ENCODE measurements around the gene HTRA3.

The HTRA3 gene

DNA sequence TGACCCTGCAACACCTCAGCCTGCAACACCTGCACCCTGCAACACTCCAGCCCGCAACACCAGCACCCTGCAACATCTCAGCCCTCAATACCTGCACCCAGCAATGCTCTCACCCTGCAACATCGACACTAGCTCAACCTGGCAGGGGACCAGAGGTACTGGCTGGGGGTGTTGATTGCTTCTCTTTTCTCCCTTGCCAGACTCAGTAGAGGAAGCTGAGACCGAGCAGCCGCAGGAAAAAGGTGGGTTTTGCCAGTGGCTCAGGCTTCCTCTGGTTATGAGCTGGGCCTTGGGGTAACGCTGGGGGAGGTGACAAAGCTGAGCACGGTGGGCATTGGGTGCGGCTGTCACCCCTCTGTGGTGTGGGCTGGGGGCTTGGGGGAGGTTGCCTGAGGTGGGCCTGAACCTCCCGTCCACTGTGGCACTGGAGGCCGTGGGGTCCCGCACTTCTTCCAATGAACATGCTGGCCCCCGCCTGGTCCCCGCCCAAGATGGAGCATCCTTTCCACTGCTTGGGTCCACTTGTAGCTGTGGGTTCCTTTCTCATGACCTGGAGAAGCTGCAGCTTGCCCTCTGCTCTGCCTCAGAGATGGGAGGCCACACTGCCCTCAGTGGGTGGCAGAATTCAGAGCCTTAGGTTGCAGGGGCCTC is 44.5 kb upstream of the HTRA3 start:
- H3K4me3 ChIP-seq: peak overlapping the region in 2 of 10 experiments; percentile 21 to 46; a peak in 3 of 20 replicates
- peak overlapping the region in 7 of 11 experiments; percentile 3 to 59 (median 53); a peak in 12 of 22 replicates for H3K27ac ChIP-seq
- H3K4me2 ChIP-seq: peak overlapping the region; percentile 84 to 96 (median 91)
- H3K9ac ChIP-seq: peak overlapping the region in 5 of 11 experiments; percentile 11 to 47 (median 30); a peak in 9 of 22 replicates
- TF ChIP-seq Cebpa-rat (IDR thresholded peaks at IDR 0.05): no peak
- H3K9me3 ChIP-seq (replicated peaks in 1 of 11): peaks cover 0 to 10% (median 0%) of the 10 kb centered on the region in 11 experiments; a peak in 2 of 22 replicates
- no peaks in the 10 kb centered on the region for H3K27me3 ChIP-seq
- H4K20me1 ChIP-seq: peaks cover 0 to 100% (median 15%) of the 10 kb centered on the region in 11 experiments; a peak in 10 of 22 replicates
- peaks cover 23 to 89% (median 46%) of the 10 kb centered on the region in 11 experiments; a peak in 20 of 22 replicates for H3K36me3 ChIP-seq
- H3K4me1 ChIP-seq: peaks cover 81 to 100% (median 98%) of the 10 kb centered on the region in 10 experiments

- Histone ChIP-seq H4K20me1 (peaks cover 0 to 100% (median 15%) of the 10 kb centered on the region in 11 experiments; a peak in 10 of 22 replicates), H3K27ac (peak overlapping the region in 7 of 11 experiments; percentile 3 to 90 (median 56); a peak in 12 of 22 replicates), H3K9me3 (replicated peaks in 1 of 11) (peaks cover 0 to 2% (median 0%) of the 10 kb centered on the region in 11 experiments; a peak in 2 of 22 replicates), H3K4me2 (peak overlapping the region; percentile 84 to 96 (median 91)), H3K9ac (peak overlapping the region in 7 of 11 experiments; percentile 6 to 50 (median 30); a peak in 7 of 22 replicates), H3K4me3 (peak overlapping the region in 2 of 10 experiments; percentile 21 to 46; a peak in 3 of 20 replicates), H3K36me3 (peaks cover 20 to 87% (median 39%) of the 10 kb centered on the region in 11 experiments; a peak in 20 of 22 replicates), H3K27me3 (no peaks in the 10 kb centered on the region), H3K4me1 (peaks cover 81 to 100% (median 98%) of the 10 kb centered on the region in 10 experiments)
- no peak for TF ChIP-seq Cebpa-rat (IDR thresholded peaks at IDR 0.05)
Observed at GRCh38 chr4:8225706-8226443, 43.7 kb upstream of the HTRA3 start.

DNA sequence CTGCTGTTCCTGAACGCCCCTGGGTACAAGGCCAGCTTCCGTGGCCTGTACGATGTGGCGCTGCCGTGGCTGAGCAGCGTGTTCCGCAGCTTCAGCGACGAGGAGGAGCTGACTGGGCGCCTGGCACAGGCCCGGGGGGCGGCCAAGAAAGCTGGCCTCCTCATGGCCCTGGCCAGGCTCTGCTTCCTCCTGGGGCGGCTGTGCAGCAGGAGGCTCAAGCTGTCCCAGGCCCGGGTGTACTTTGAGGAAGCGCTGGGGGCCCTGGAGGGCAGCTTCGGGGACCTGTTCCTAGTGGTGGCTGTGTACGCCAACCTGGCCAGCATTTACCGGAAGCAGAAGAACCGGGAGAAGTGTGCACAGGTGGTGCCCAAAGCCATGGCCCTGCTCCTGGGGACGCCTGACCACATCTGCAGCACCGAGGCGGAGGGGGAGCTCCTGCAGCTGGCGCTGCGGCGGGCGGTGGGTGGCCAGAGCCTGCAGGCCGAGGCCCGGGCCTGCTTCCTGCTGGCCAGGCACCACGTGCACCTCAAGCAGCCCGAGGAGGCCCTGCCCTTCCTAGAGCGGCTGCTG is 42.3 kb upstream of the HTRA3 start:
- H3K36me3 ChIP-seq: peaks cover 17 to 92% (median 38%) of the 10 kb centered on the region in 11 experiments; a peak in 20 of 22 replicates
- peak overlapping the region in 2 of 10 experiments; percentile 4; a peak in 4 of 20 replicates for H3K4me3 ChIP-seq
- H3K9ac ChIP-seq: peak overlapping the region; percentile 6 to 75 (median 50); a peak in 17 of 22 replicates
- H3K4me1 ChIP-seq: peaks cover 78 to 96% (median 85%) of the 10 kb centered on the region in 10 experiments
- peak overlapping the region in 9 of 11 experiments; percentile 53 to 90 (median 74); a peak in 17 of 22 replicates for H3K27ac ChIP-seq
- peak overlapping the region; percentile 84 to 96 (median 91) for H3K4me2 ChIP-seq
- no peaks in the 10 kb centered on the region for H3K9me3 ChIP-seq (replicated peaks in 1 of 11)
- no peaks in the 10 kb centered on the region for H3K27me3 ChIP-seq
- peaks cover 0 to 99% (median 22%) of the 10 kb centered on the region in 11 experiments; a peak in 10 of 22 replicates for H4K20me1 ChIP-seq
- TF ChIP-seq Cebpa-rat (IDR thresholded peaks at IDR 0.05): no peak

DNA sequence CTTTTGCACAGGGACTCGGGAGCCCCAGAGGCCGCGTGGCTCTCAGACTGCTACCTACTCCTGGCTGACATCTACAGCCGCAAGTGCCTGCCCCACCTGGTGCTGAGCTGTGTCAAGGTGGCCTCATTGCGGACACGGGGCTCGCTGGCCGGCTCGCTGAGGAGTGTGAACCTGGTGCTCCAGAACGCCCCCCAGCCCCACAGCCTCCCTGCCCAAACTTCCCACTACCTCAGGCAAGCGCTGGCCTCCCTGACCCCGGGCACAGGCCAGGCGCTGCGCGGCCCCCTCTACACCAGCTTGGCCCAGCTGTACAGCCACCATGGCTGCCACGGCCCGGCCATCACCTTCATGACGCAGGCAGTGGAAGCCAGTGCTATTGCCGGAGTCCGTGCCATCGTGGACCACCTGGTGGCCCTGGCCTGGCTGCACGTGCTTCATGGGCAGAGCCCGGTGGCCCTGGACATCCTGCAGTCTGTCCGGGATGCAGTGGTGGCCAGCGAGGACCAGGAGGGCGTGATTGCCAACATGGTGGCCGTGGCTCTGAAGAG is 41.7 kb upstream of the HTRA3 start:
- Histone ChIP-seq H3K27me3 (no peaks in the 10 kb centered on the region), H3K4me2 (peak overlapping the region; percentile 84 to 96 (median 91)), H3K27ac (peak overlapping the region in 9 of 11 experiments; percentile 53 to 90 (median 74); a peak in 19 of 22 replicates), H3K36me3 (peaks cover 19 to 92% (median 38%) of the 10 kb centered on the region in 11 experiments; a peak in 20 of 22 replicates), H3K9ac (peak overlapping the region in 8 of 11 experiments; percentile 34 to 75 (median 57); a peak in 16 of 22 replicates), H4K20me1 (peaks cover 0 to 99% (median 22%) of the 10 kb centered on the region in 11 experiments; a peak in 11 of 22 replicates), H3K4me3 (peak overlapping the region in 4 of 10 experiments; percentile 0 to 21 (median 4); a peak in 4 of 20 replicates), H3K9me3 (replicated peaks in 1 of 11) (peaks cover 0 to 4% (median 0%) of the 10 kb centered on the region in 11 experiments; a peak in 1 of 22 replicates), H3K4me1 (peaks cover 76 to 90% (median 83%) of the 10 kb centered on the region in 10 experiments)
- TF ChIP-seq Cebpa-rat (IDR thresholded peaks at IDR 0.05): no peak

- Histone ChIP-seq H3K9ac (peak overlapping the region in 9 of 11 experiments; percentile 17 to 75 (median 53); a peak in 15 of 22 replicates), H3K27ac (peak overlapping the region in 9 of 11 experiments; percentile 53 to 90 (median 74); a peak in 19 of 22 replicates)
- no peak for TF ChIP-seq Cebpa-rat (IDR thresholded peaks at IDR 0.05)
Observed at GRCh38 chr4:8228319-8229250, 41.0 kb upstream of the HTRA3 start.

DNA sequence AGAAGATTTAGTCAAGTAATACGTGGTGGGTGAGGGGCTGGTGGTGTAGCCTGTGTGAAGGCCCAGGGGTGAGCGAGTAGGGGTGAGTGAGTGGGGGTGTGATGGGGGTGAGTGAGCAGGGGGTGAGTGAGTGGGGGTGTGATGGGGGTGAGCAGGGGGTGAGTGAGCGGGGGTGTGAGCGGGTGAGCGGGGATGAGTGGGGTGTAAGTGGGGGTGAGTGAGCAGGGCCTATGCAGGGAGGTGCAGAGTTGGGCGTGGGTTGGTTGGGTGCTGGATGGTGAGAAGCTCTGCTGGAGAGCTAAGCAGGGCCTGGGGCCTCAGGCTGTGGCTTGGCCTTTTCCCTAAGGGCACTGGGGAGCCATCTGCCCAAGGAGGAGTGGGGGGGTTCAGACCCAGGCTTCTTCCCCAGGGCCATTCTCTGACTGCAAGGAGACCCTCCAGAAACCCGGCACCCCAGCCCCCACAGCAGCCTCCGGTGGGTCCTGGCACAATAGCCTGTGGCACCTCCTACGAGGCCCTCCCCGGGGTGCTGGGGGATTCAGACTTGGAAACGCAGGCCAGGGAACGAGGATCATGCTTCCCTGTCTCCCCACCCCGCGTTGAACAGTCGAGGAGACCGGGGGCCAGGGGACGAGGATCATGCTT is 40.1 kb upstream of the HTRA3 start:
- Histone ChIP-seq H3K4me3 (no peak overlapping the region), H4K20me1 (peaks cover 0 to 100% (median 22%) of the 10 kb centered on the region in 11 experiments; a peak in 11 of 22 replicates), H3K9me3 (replicated peaks in 1 of 11) (peaks cover 0 to 5% (median 0%) of the 10 kb centered on the region in 11 experiments; a peak in 1 of 22 replicates), H3K4me2 (peak overlapping the region; percentile 84 to 96 (median 91); a peak in 21 of 22 replicates), H3K36me3 (peaks cover 20 to 92% (median 38%) of the 10 kb centered on the region in 11 experiments; a peak in 19 of 22 replicates), H3K4me1 (peaks cover 64 to 74% (median 69%) of the 10 kb centered on the region in 10 experiments), H3K9ac (peak overlapping the region in 6 of 11 experiments; percentile 43 to 75 (median 62); a peak in 10 of 22 replicates), H3K27ac (peak overlapping the region in 9 of 11 experiments; percentile 53 to 90 (median 74); a peak in 18 of 22 replicates), H3K27me3 (no peaks in the 10 kb centered on the region)
- no peak for TF ChIP-seq Cebpa-rat (IDR thresholded peaks at IDR 0.05)

More at GRCh38 chr4:8228319-8229250, 41.0 kb upstream of the HTRA3 start:
- Histone ChIP-seq H3K36me3 (peaks cover 20 to 92% (median 38%) of the 10 kb centered on the region in 11 experiments; a peak in 19 of 22 replicates), H3K9me3 (replicated peaks in 1 of 11) (peaks cover 0 to 5% (median 0%) of the 10 kb centered on the region in 11 experiments; a peak in 1 of 22 replicates), H3K4me2 (peak overlapping the region; percentile 84 to 96 (median 91)), H3K27me3 (no peaks in the 10 kb centered on the region), H3K4me1 (peaks cover 71 to 83% (median 77%) of the 10 kb centered on the region in 10 experiments), H3K4me3 (peak overlapping the region in 3 of 10 experiments; percentile 0 to 21 (median 4); a peak in 4 of 20 replicates), H4K20me1 (peaks cover 0 to 100% (median 22%) of the 10 kb centered on the region in 11 experiments; a peak in 11 of 22 replicates)

Measured in BLaER1 treated with 17β-estradiol and CSF1 and Interleukin-3, amounts not matched to agents 10 nM and 100 nM (cell line).